ENCODE data around the gene SPEF2. TPM values are rescaled to one million over a fixed set of nuclear protein-coding genes. Genes with fewer than 3 reads are reported as not detected.

The SPEF2 gene
- total and polyA plus RNA-seq, 2 experiments from 2014 or later = 5.1 TPM

DNA sequence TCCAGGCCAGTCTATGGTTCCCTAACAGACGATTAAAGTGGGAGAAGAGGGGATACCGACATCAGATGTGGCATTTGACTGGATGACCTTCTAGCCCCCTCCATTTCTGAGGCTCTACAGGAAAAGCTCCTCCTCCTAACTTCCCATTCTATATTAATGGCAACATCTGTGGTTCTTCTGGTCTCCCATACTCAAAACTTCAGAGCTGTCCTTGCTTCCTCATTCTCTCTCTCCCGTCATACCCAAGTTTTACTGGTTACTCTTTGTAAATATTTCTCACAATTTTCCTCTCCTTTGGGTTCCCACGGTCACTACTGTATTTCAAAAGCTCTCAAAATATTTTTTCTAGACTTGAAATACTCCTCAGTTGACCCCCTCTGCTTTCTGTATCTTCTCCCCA lies 203.1 kb downstream of the SPEF2 start:
- H3K4me3 ChIP-seq = no peak overlapping the region
- no peaks in the 10 kb centered on the region for H3K79me2 ChIP-seq
- no peak overlapping the region for H3K27ac ChIP-seq
- H3K27me3 ChIP-seq = peaks cover 3% of the 10 kb centered on the region
- no peaks in the 10 kb centered on the region for H3K36me3 ChIP-seq (replicated peaks; ENCODE audit: insufficient read depth, low read depth)
- WGBS (ENCODE audit: low lambda C conversion rate, missing lambda C conversion rate) = 73% methylated on average over 4 of the region's 4 CpGs
- no peaks in the 10 kb centered on the region for H3K9me3 ChIP-seq (ENCODE audit: low read depth)
- no peaks in the 10 kb centered on the region for H3K9me2 ChIP-seq (replicated peaks; ENCODE audit: insufficient read depth)
- no peaks in the 10 kb centered on the region for H3K4me1 ChIP-seq (ENCODE audit: insufficient read depth)
- H3K4me2 ChIP-seq = no peak overlapping the region
- no peak overlapping the region for H2AFZ ChIP-seq
- no peak for DNase-seq (ENCODE audit: low spot score)
- H4K20me1 ChIP-seq (ENCODE audit: insufficient read depth, poor library complexity, severe bottlenecking) = no peaks in the 10 kb centered on the region
- TF ChIP-seq EZH2phosphoT487 (IDR thresholded peaks at IDR 0.05; ENCODE audit: low read depth, severe bottlenecking, unreplicated experiment) (no peak), EZH2 (IDR thresholded peaks at IDR 0.05; ENCODE audit: borderline replicate concordance) (no peak), CTCF (IDR thresholded peaks at IDR 0.05; ENCODE audit: poor library complexity) (no peak)

GRCh38 chr5:35821513-35821912 lies 203.8 kb downstream of the SPEF2 start:
- no peaks in the 10 kb centered on the region for H3K9me2 ChIP-seq (replicated peaks; ENCODE audit: insufficient read depth)
- no peak for DNase-seq (ENCODE audit: low spot score)
- no peak overlapping the region for H3K4me2 ChIP-seq
- no peak overlapping the region for H2AFZ ChIP-seq
- no peak overlapping the region for H3K4me3 ChIP-seq
- no peak overlapping the region for H3K27ac ChIP-seq
- no peaks in the 10 kb centered on the region for H3K36me3 ChIP-seq (replicated peaks; ENCODE audit: insufficient read depth, low read depth)
- H3K79me2 ChIP-seq = no peaks in the 10 kb centered on the region
- no peaks in the 10 kb centered on the region for H3K4me1 ChIP-seq (ENCODE audit: insufficient read depth)
- 93% methylated on average over 2 of the region's 2 CpGs for WGBS (ENCODE audit: low lambda C conversion rate, missing lambda C conversion rate)
- peaks cover 3% of the 10 kb centered on the region for H3K27me3 ChIP-seq
- no peaks in the 10 kb centered on the region for H3K9me3 ChIP-seq (ENCODE audit: low read depth)
- no peak for TF ChIP-seq CTCF (IDR thresholded peaks at IDR 0.05; ENCODE audit: poor library complexity)
- TF ChIP-seq EZH2 (IDR thresholded peaks at IDR 0.05; ENCODE audit: borderline replicate concordance) = no peak
- TF ChIP-seq EZH2phosphoT487 (IDR thresholded peaks at IDR 0.05; ENCODE audit: low read depth, severe bottlenecking, unreplicated experiment) = no peak
- no peaks in the 10 kb centered on the region for H4K20me1 ChIP-seq (ENCODE audit: insufficient read depth, poor library complexity, severe bottlenecking)

DNA sequence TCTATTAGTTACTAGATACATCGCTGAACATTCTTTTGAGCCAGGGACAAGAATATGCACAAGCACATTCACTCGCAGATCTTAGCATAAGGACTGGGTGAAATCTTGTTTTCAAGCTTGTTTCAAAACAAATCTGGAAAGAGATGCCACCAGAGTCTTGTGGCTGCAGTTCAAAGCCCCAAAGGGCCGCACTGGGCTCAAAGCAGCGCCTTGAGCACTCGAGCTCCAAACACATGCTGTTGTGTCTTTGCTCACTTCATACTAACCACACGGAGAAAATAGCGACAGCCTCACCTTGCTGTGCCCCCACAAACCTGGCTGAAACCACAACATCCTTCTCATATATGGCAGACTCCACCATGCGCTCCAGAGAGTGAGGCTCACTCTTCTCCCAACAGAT lies 204.8 kb downstream of the SPEF2 start:
- no peak overlapping the region for H3K27ac ChIP-seq
- H3K79me2 ChIP-seq = no peaks in the 10 kb centered on the region
- H3K4me3 ChIP-seq = no peak overlapping the region
- no peaks in the 10 kb centered on the region for H3K4me1 ChIP-seq (ENCODE audit: insufficient read depth)
- no peaks in the 10 kb centered on the region for H4K20me1 ChIP-seq (ENCODE audit: insufficient read depth, poor library complexity, severe bottlenecking)
- 94% methylated on average over 8 of the region's 8 CpGs for WGBS (ENCODE audit: low lambda C conversion rate, missing lambda C conversion rate)
- no peaks in the 10 kb centered on the region for H3K9me3 ChIP-seq (ENCODE audit: low read depth)
- no peak overlapping the region for H3K4me2 ChIP-seq
- no peak for DNase-seq (ENCODE audit: low spot score)
- peaks cover 3% of the 10 kb centered on the region for H3K27me3 ChIP-seq
- TF ChIP-seq EZH2phosphoT487 (IDR thresholded peaks at IDR 0.05; ENCODE audit: low read depth, severe bottlenecking, unreplicated experiment) (no peak), CTCF (IDR thresholded peaks at IDR 0.05; ENCODE audit: poor library complexity) (no peak)
- H3K36me3 ChIP-seq (replicated peaks; ENCODE audit: insufficient read depth, low read depth) = no peaks in the 10 kb centered on the region
- H2AFZ ChIP-seq = no peak overlapping the region
- H3K9me2 ChIP-seq (replicated peaks; ENCODE audit: insufficient read depth) = no peaks in the 10 kb centered on the region
